KG1 (cell line): ENCODE measurements around the gene HEXD.

Experiments used
- DNase-seq: peaks from one replicate; lab custom pipeline; 2025; lab: John Stamatoyannopoulos, UW

The HEXD gene

GRCh38 chr17:82489851-82490511 is 71.8 kb downstream of the HEXD start:
- no peak for DNase-seq

- no peak for DNase-seq
Observed at GRCh38 chr17:82490512-82491195, 72.5 kb downstream of the HEXD start.

- DNase-seq: no peak
Observed at GRCh38 chr17:82491196-82491530, 73.0 kb downstream of the HEXD start.

- DNase-seq: no peak
Observed at GRCh38 chr17:82491533-82491932, 73.4 kb downstream of the HEXD start.
